B cell (primary cell): ENCODE data around the gene NELFE. TPM values are rescaled to one million over a fixed set of nuclear protein-coding genes. Genes with fewer than 3 reads are reported as not detected.

Experiments used
- ATAC-seq: fragments of 200-7000 bp; cut with Tn5 transposase; one replicate; pipeline ENCODE4 v1.10.0; 2021; ENCODE audit warnings: low read depth, mild to moderate bottlenecking, moderate number of reproducible peaks, moderate library complexity
- CTCF ChIA-PET: fragments of 350-600 bp; sonication (Branson Sonifier 250); formaldehyde crosslinking; loops from one replicate; lab custom pipeline; 2021; ENCODE audit warnings: antibody characterized with exemption, inconsistent platforms; lab: Charles Lee
- POLR2A ChIA-PET: fragments of 350-600 bp; sonication (Branson Sonifier 250); formaldehyde crosslinking; loops from one replicate; lab custom pipeline; 2021; ENCODE audit warnings: antibody characterized with exemption; lab: Charles Lee
- DNase-seq: peaks from one replicate; pipeline ENCODE4 v3.0.0; 2013
- H2AFZ ChIP-seq: 2 replicates; pipeline ENCODE4 v1.6.1; 2012; ENCODE audit warnings: mild to moderate bottlenecking, low read depth, low read length; ENCODE audit not compliant: insufficient read depth, poor library complexity, severe bottlenecking
- H3K27ac ChIP-seq, 2 donors: 1 replicate in 1 of 2; 2 replicates in 1 of 2; pipeline ENCODE4 v1.5.1; 2012 to 2013; ENCODE audit warnings: low read length in 2 of 2, mild to moderate bottlenecking in 2 of 2, moderate library complexity in 1 of 2
- H3K27me3 ChIP-seq, 4 experiments: fragments of 200-600 bp in 1 of 4; sonication (generic) in 1 of 4; replicated peaks in 1 of 4; 1 replicate in 2 of 4; 2 replicates in 2 of 4; pipeline versions ENCODE4 v1.6.1 to v1.7.0; 2013 to 2016; ENCODE audit warnings: low read length in 3 of 4, mild to moderate bottlenecking in 2 of 4, mixed read lengths in 1 of 4, moderate library complexity in 1 of 4; ENCODE audit not compliant: insufficient read depth in 4 of 4, control insufficient read depth in 3 of 4; ENCODE audit errors: control extremely low read depth in 1 of 4
- H3K36me3 ChIP-seq, 2 experiments: replicated peaks in 1 of 2; 1 replicate in 1 of 2; 2 replicates in 1 of 2; pipeline versions ENCODE4 v1.6.1 to v1.7.1; 2013; ENCODE audit warnings: low read length in 1 of 2; ENCODE audit not compliant: insufficient read depth in 2 of 2, control insufficient read depth in 1 of 2; ENCODE audit errors: control extremely low read depth in 1 of 2, extremely low read depth in 1 of 2
- H3K4me1 ChIP-seq, 2 donors: fragments of 200-600 bp in 1 of 2; sonication (generic) in 1 of 2; 1 replicate in 1 of 2; 2 replicates in 1 of 2; pipeline versions ENCODE4 v1.5.1 to v1.6.1; 2013 to 2017; ENCODE audit warnings: low read length in 2 of 2; ENCODE audit not compliant: control insufficient read depth in 2 of 2, insufficient read depth in 2 of 2
- H3K4me2 ChIP-seq: replicated peaks from 2 replicates; pipeline ENCODE3; 2012; ENCODE audit warnings: mild to moderate bottlenecking, low read depth, low read length; ENCODE audit not compliant: poor library complexity, severe bottlenecking
- H3K4me3 ChIP-seq, 5 experiments: fragments of 200-600 bp in 1 of 5; sonication (generic) in 1 of 5; 1 replicate in 3 of 5; 2 replicates in 2 of 5; pipeline versions ENCODE4 v1.5.1 to v1.7.0; 2011 to 2016; ENCODE audit warnings: low read length in 4 of 5, mild to moderate bottlenecking in 4 of 5, low read depth in 2 of 5, control low read depth in 1 of 5, moderate library complexity in 1 of 5; ENCODE audit not compliant: insufficient read depth in 1 of 5; ENCODE audit errors: control extremely low read depth in 1 of 5, extremely low read depth in 1 of 5
- H3K79me2 ChIP-seq: fragments of 200-600 bp; sonication (generic); one replicate; pipeline ENCODE4 v1.6.0; 2016; ENCODE audit warnings: low read length; ENCODE audit not compliant: control insufficient read depth, insufficient read depth
- H3K9ac ChIP-seq: fragments of 200-600 bp; sonication (generic); 2 replicates; pipeline ENCODE4 v1.6.1; 2017; ENCODE audit warnings: mild to moderate bottlenecking, low read length, moderate library complexity
- H3K9me3 ChIP-seq, 3 donors: one replicate each; pipeline versions ENCODE4 v1.6.1 to v1.7.1; 2013; ENCODE audit warnings: low read length in 2 of 3; ENCODE audit not compliant: control insufficient read depth in 2 of 3, insufficient read depth in 1 of 3; ENCODE audit errors: control extremely low read depth in 1 of 3
- H4K20me1 ChIP-seq: 2 replicates; pipeline ENCODE4 v1.6.0; 2012; ENCODE audit warnings: mild to moderate bottlenecking, low read length; ENCODE audit not compliant: insufficient read depth, control insufficient read depth, poor library complexity, severe bottlenecking
- H3K27ac Mint-ChIP-seq: one replicate; pipeline ENCODE4 v1.8.0; 2021; ENCODE audit warnings: mixed read lengths
- H3K27me3 Mint-ChIP-seq: one replicate; pipeline ENCODE4 v1.8.0; 2021; ENCODE audit warnings: mixed read lengths
- H3K4me1 Mint-ChIP-seq: one replicate; pipeline ENCODE4 v1.8.0; 2021; ENCODE audit warnings: mixed read lengths
- H3K4me3 Mint-ChIP-seq: one replicate; pipeline ENCODE4 v1.8.0; 2021; ENCODE audit warnings: mixed read lengths
- H3K9me3 Mint-ChIP-seq: one replicate; pipeline ENCODE4 v1.8.0; 2022; ENCODE audit warnings: mixed read lengths; ENCODE audit not compliant: insufficient read depth
- CTCF ChIP-seq: fragments of 200-600 bp; IDR thresholded peaks from one replicate; pipeline ENCODE4 v1.8.0; 2022; ENCODE audit warnings: antibody characterized with exemption, mild to moderate bottlenecking
- EZH2 ChIP-seq: IDR thresholded peaks from 2 replicates; pipeline ENCODE4 v1.6.1; 2012; ENCODE audit warnings: borderline replicate concordance, low read depth, mild to moderate bottlenecking, moderate library complexity, low read length; ENCODE audit not compliant: insufficient read depth, poor library complexity, severe bottlenecking
- WGBS: methylation state at CpG from one replicate; pipeline ENCODE4 v1.1.5; 2013; ENCODE audit warnings: missing lambda C conversion rate; ENCODE audit not compliant: insufficient coverage; 5-methylcytosine and 5-hydroxymethylcytosine counted together
- intact Hi-C: fragments of 100-400 bp; cut with micrococcal nuclease; formaldehyde crosslinking; loops from one replicate; pipeline ENCODE4 v1.10.0; 2022
- polyA plus RNA-seq: library from polyadenylated mRNA; depleted of rRNA; stranded (reverse); fragments of >200 nt; gene quantifications from 2 replicates; pipeline ENCODE4 v1.2.3, GENCODE V29; 2012
- total RNA-seq, 2 donors: library from RNA; stranded (reverse); fragments of 120-200 nt in 1 of 2; gene quantifications; 1 replicate in 1 of 2; 2 replicates in 1 of 2; pipeline versions ENCODE4 v1.2.3 to v1.2.4, GENCODE V29; 2013 to 2022

NELFE gene
- total and polyA plus RNA-seq, 2 donors (not counting 1 experiment from before 2014, with no cell fraction given) = 39.0 to 53.7 TPM

GRCh38 chr6:31947864-31948263 is 10.9 kb downstream of the NELFE start:
- no peak overlapping the region for H3K4me3 ChIP-seq
- Mint-ChIP-seq H3K4me3 (no peak overlapping the region), H3K9me3 (no peaks in the 10 kb centered on the region), H3K27ac (no peak overlapping the region), H3K4me1 (no peaks in the 10 kb centered on the region), H3K27me3 (peaks cover 10% of the 10 kb centered on the region)
- H4K20me1 ChIP-seq = no peaks in the 10 kb centered on the region
- TF ChIP-seq CTCF (no peak), EZH2 (no peak)
- H3K27me3 ChIP-seq = peaks cover 0 to 22% (median 5%) of the 10 kb centered on the region in 4 experiments
- no peaks in the 10 kb centered on the region for H3K4me1 ChIP-seq
- H3K9me3 ChIP-seq = no peaks in the 10 kb centered on the region
- H3K27ac ChIP-seq = no peak overlapping the region
- DNase-seq = no peak
- H2AFZ ChIP-seq = no peak overlapping the region
- no peak overlapping the region for H3K4me2 ChIP-seq
- WGBS = 96% methylated on average over 4 of the region's 4 CpGs
- ChIA-PET CTCF (no interaction called here), POLR2A (no interaction called here)
- ATAC-seq = no peak
- H3K79me2 ChIP-seq = no peaks in the 10 kb centered on the region
- H3K9ac ChIP-seq = no peak overlapping the region
- H3K36me3 ChIP-seq = peaks cover 0 to 19% of the 10 kb centered on the region in 2 experiments
- intact Hi-C loops = no loop called here

GRCh38 chr6:31947070-31947675 is 11.6 kb downstream of the NELFE start:
- ChIA-PET CTCF (no interaction called here), POLR2A (no interaction called here)
- Histone ChIP-seq H3K4me1 (no peaks in the 10 kb centered on the region), H3K79me2 (no peaks in the 10 kb centered on the region), H3K27ac (no peak overlapping the region), H4K20me1 (no peaks in the 10 kb centered on the region), H3K4me3 (no peak overlapping the region), H2AFZ (no peak overlapping the region), H3K36me3 (peaks cover 0 to 12% of the 10 kb centered on the region in 2 experiments), H3K9me3 (no peaks in the 10 kb centered on the region), H3K27me3 (peaks cover 0 to 26% (median 5%) of the 10 kb centered on the region in 4 experiments), H3K9ac (no peak overlapping the region), H3K4me2 (no peak overlapping the region)
- no peak for ATAC-seq
- no peak for TF ChIP-seq CTCF
- TF ChIP-seq EZH2 = no peak
- Mint-ChIP-seq H3K4me1 (no peaks in the 10 kb centered on the region), H3K27me3 (peaks cover 17% of the 10 kb centered on the region), H3K27ac (no peak overlapping the region), H3K9me3 (no peaks in the 10 kb centered on the region), H3K4me3 (no peak overlapping the region)
- DNase-seq = no peak
- intact Hi-C loops = no loop called here
- WGBS = 92% methylated on average over 22 of the region's 24 CpGs
